ENCODE data around the gene MOV10.

Gene MOV10

GRCh38 chr1:112700290-112701226 lies 26.1 kb downstream of the MOV10 start:
- no peaks in the 10 kb centered on the region for H3K27me3 ChIP-seq (replicated peaks; ENCODE audit: control insufficient read depth, insufficient read depth, low read length)
- H3K36me3 ChIP-seq (ENCODE audit: control insufficient read depth, insufficient read depth, low read length): peaks cover 32% of the 10 kb centered on the region
- DNase-seq (ENCODE audit: extremely low read depth, insufficient read length): peak; percentile 75
- TF ChIP-seq CTCF (IDR thresholded peaks at IDR 0.05; ENCODE audit: insufficient read depth, low read length, poor library complexity, severe bottlenecking): no peak
- no peak overlapping the region for H3K4me3 ChIP-seq (replicated peaks; ENCODE audit: low read depth, low read length)

GRCh38 chr1:112701227-112702066 lies 27.0 kb downstream of the MOV10 start:
- H3K4me3 ChIP-seq (replicated peaks; ENCODE audit: low read depth, low read length): no peak overlapping the region
- no peak for TF ChIP-seq CTCF (IDR thresholded peaks at IDR 0.05; ENCODE audit: insufficient read depth, low read length, poor library complexity, severe bottlenecking)
- DNase-seq (ENCODE audit: extremely low read depth, insufficient read length): no peak
- no peaks in the 10 kb centered on the region for H3K27me3 ChIP-seq (replicated peaks; ENCODE audit: control insufficient read depth, insufficient read depth, low read length)
- peaks cover 29% of the 10 kb centered on the region for H3K36me3 ChIP-seq (ENCODE audit: control insufficient read depth, insufficient read depth, low read length)

- TF ChIP-seq CTCF (IDR thresholded peaks at IDR 0.05; ENCODE audit: insufficient read depth, low read length, poor library complexity, severe bottlenecking): no peak
- peaks cover 26% of the 10 kb centered on the region for H3K36me3 ChIP-seq (ENCODE audit: control insufficient read depth, insufficient read depth, low read length)
- no peak overlapping the region for H3K4me3 ChIP-seq (replicated peaks; ENCODE audit: low read depth, low read length)
- DNase-seq (ENCODE audit: extremely low read depth, insufficient read length): no peak
- H3K27me3 ChIP-seq (replicated peaks; ENCODE audit: control insufficient read depth, insufficient read depth, low read length): no peaks in the 10 kb centered on the region
Measured at GRCh38 chr1:112702067-112702395, 27.6 kb downstream of the MOV10 start.

- DNase-seq (ENCODE audit: extremely low read depth, insufficient read length): no peak
- H3K27me3 ChIP-seq (replicated peaks; ENCODE audit: control insufficient read depth, insufficient read depth, low read length): no peaks in the 10 kb centered on the region
- no peak for TF ChIP-seq CTCF (IDR thresholded peaks at IDR 0.05; ENCODE audit: insufficient read depth, low read length, poor library complexity, severe bottlenecking)
- H3K4me3 ChIP-seq (replicated peaks; ENCODE audit: low read depth, low read length): no peak overlapping the region
- peaks cover 25% of the 10 kb centered on the region for H3K36me3 ChIP-seq (ENCODE audit: control insufficient read depth, insufficient read depth, low read length)
Measured at GRCh38 chr1:112702420-112703261, 28.2 kb downstream of the MOV10 start.

DNA sequence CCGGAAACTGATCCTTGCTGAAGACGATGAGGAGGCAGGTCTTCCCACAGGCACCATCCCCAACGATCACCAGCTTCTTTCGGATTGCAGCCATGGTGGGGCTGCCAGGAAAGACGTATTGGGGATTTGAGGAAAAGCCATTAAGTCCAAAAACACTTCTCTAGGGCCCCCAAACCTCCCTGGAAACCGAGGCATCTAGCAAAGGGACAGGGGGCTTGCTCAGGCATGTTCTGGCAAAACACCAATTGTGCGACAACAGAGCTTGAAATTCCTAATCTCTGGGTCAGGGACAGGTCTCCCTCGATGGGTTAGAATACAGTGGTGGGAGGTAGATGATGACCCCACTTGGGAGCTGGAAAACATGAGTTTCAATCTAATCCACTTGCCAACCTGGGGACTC lies 29.2 kb downstream of the MOV10 start:
- Histone ChIP-seq H3K4me3 (replicated peaks; ENCODE audit: low read depth, low read length) (no peak overlapping the region; the same call in 1 of the 2 replicates), H3K36me3 (ENCODE audit: control insufficient read depth, insufficient read depth, low read length) (peaks cover 17% of the 10 kb centered on the region), H3K27me3 (replicated peaks; ENCODE audit: control insufficient read depth, insufficient read depth, low read length) (no peaks in the 10 kb centered on the region)
- no peak for TF ChIP-seq CTCF (IDR thresholded peaks at IDR 0.05; ENCODE audit: insufficient read depth, low read length, poor library complexity, severe bottlenecking)
- no peak for DNase-seq (ENCODE audit: extremely low read depth, insufficient read length)
